Erythroblast (primary cell): ENCODE data around the gene ARSD.
"Not testable (repeated sequence)": the region's sequence is repeated elsewhere in the genome, so short reads cannot be mapped to it uniquely, and the experiment has no call there.

Experiments used
- DNase-seq, 2 experiments: peaks; one replicate each; lab custom pipeline; 2025; lab: John Stamatoyannopoulos, UW
- GATA1 ChIP-seq: IDR thresholded peaks from 2 replicates; pipeline ENCODE4 v1.6.1; 2011; ENCODE audit warnings: low read depth, mild to moderate bottlenecking, control low read depth, low read length, moderate library complexity
- POLR2A ChIP-seq: IDR thresholded peaks from 2 replicates; pipeline ENCODE4 v1.6.1; 2011; ENCODE audit warnings: mild to moderate bottlenecking, low read length

Gene ARSD

DNA sequence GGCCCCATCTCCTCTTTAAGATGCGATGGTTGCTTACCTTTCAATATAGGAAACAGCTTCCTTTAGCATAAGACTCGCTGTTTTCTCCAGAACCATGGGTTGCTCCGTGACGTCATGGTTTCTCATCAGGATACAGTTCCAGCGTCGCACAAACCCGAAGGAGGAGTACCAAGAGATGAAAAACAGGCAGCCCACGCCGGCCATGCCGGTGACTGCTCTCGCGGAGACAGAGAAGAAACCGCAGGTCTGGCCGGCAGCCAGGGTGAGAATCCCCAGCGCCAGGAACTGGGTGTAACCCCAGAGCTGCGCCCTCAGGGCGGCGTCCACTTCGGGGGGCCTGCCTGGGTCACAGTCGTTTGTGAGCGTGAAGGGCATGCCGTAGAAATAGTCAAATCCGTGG lies 11.4 kb downstream of the ARSD start:
- no peak for DNase-seq
- TF ChIP-seq GATA1 (no peak), POLR2A (no peak)

DNA sequence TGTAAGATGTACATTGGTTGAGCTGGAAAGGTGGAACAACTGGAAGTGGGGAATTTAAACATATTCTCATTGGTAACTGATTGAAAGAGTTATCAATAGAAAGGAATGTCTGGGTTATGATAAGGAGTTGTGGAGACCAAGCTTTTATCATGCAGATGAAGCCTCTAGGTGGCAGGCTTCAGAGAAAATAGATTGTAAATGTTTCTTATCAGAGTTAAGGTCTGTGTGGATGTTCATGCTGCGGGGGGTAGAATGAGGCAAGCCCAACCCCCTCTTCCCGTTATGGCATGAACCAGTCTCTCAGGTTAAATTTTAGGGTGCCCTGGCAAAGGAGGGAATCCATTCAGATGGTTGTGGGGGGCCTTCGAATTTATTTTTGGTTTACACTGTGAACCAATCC lies 16.0 kb downstream of the ARSD start:
- TF ChIP-seq GATA1, result no peak
- TF ChIP-seq POLR2A, result no peak
- no peak for DNase-seq

- no peak for DNase-seq
- TF ChIP-seq GATA1 (no peak), POLR2A (no peak)
Measured at GRCh38 chrX:2910109-2910508, 19.0 kb downstream of the ARSD start.

GRCh38 chrX:2908125-2908685 lies 20.9 kb downstream of the ARSD start:
- no peak for TF ChIP-seq POLR2A
- TF ChIP-seq GATA1, result no peak
- no peak for DNase-seq

DNA sequence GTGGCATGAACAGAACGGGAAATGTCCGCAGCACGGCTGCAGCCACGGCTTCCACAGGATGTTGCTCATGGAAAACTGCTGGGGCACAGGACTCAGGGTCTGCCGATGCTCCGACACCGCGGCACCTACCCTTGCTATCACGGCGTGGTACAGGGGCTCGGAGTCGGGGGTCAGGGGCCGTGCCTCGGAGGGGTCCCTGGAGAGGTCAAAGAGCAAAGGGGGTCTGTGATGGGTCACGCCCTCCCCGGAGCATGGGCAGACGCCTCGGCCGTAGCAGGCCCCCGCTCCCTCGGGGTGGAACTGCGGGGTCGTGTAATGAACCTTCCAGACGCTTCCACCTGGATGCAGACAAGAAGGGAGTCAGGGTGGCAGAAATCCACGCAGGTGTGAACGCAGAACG lies 21.8 kb downstream of the ARSD start:
- no peak for DNase-seq
- TF ChIP-seq GATA1 (no peak), POLR2A (no peak)

DNA sequence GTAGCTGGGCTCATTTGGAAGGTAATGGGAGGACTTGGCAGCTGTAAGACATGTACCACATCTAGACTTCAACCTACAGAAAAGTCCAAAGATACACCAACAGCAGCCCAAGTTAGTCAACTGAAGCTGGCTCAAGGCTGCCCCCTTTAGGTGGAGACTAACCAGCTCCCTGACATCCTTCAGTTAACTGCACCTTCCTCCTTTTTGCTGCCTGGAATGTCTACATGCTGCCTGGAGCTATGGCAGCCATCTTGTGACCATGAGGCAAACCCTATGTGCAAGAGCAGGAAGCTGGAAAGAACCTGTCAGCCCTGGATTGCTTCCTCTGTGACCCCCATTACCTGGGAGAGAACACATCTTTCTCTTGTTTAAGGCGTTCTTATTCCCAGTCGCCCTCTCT lies 25.8 kb downstream of the ARSD start:
- DNase-seq, result no peak
- TF ChIP-seq GATA1 (no peak), POLR2A (no peak)

DNA sequence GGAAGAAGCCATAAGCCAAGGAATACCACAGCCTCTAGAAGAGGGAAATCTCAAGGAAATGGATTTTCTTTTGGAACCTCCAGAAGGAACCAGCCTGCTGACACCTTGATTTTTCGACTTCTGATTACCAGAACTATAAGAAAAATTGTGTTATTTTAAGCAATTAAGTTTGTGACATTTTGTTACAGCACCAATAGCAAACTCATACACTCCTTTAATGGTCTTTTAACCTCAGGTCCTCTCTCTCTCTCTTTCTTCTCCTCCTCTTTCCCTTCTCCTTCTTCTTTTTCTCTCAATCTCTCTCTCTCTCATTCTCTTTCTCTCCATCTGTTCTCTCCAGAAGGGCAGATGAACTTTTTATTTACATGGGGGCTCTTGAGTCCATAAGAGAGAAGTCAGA lies 26.3 kb downstream of the ARSD start:
- no peak for DNase-seq
- TF ChIP-seq GATA1, result no peak
- TF ChIP-seq POLR2A, result no peak

GRCh38 chrX:2901367-2902036 lies 27.6 kb downstream of the ARSD start:
- no peak for DNase-seq
- TF ChIP-seq GATA1 (no peak), POLR2A (no peak)

GRCh38 chrX:2898846-2899512 lies 30.2 kb downstream of the ARSD start:
- TF ChIP-seq GATA1 (no peak), POLR2A (no peak)
- DNase-seq, result no peak

GRCh38 chrX:2897690-2898623 lies 31.2 kb downstream of the ARSD start:
- not testable (repeated sequence) for DNase-seq

GRCh38 chrX:2897311-2897689 lies 31.8 kb downstream of the ARSD start:
- TF ChIP-seq POLR2A (no peak), GATA1 (no peak)
- DNase-seq, result no peak

DNA sequence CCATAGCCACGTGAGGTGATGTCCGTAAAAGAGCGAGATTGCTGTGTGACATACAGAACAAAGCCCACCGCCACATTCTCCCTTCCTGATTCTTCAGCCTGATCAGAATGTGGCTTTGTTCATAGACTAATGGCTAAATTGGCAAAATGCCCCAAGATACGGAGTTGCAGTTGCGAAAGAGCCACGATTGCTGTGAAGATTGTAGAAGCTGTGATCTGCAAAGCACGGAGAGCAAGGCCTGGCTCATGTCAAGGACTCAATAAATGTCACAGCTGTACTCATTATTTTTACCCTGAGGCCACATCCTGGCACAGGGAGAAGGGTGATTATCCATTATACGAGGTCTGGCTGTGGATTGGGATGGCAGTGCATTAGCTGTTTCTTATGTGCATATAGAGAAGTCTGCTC lies 34.2 kb downstream of the ARSD start:
- no peak for TF ChIP-seq GATA1
- DNase-seq, result peak in 1 of 2 experiments; percentile 0

GRCh38 chrX:2892816-2893215 lies 36.3 kb downstream of the ARSD start:
- TF ChIP-seq GATA1, result no peak
- no peak for TF ChIP-seq POLR2A
- no peak for DNase-seq

- not testable (repeated sequence) for DNase-seq
Measured at GRCh38 chrX:2890536-2891460, 38.3 kb downstream of the ARSD start.

- peak; percentile 1 to 6 for DNase-seq
Measured at GRCh38 chrX:2889706-2890490, 39.2 kb downstream of the ARSD start.
